ENCODE results near the gene LPCAT1.

DNA sequence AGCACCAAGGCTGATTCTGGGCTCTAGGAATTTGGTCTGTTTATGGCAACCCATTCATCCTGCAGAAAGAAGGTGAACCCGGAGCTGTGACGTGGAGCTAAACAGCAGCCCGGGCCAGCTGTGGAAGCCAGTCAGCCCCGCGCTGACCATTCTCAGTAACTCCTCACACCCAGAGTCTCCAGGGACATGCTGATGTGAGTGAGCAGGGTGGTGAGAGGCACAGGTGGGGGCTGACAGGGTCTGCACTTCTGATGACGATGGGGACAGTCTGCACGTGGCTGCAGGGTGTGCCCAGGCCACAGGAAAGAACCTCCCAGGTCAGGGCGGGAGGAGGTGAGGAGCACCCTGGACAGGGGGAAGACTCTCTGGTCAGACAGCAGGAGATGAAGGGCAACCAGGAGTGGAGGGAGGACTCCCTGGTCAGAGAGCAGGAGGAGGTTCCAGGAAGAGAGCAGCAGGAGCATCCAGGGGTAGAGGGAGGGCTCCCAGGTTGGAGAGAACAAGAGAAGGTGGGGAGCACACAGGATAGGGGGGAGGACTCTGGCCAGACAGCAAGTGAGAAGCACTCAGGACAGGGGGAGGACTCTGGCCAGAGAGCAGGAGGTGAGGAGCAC is 52.4 kb downstream of the LPCAT1 start:
- TF ChIP-seq, protein P1, sequence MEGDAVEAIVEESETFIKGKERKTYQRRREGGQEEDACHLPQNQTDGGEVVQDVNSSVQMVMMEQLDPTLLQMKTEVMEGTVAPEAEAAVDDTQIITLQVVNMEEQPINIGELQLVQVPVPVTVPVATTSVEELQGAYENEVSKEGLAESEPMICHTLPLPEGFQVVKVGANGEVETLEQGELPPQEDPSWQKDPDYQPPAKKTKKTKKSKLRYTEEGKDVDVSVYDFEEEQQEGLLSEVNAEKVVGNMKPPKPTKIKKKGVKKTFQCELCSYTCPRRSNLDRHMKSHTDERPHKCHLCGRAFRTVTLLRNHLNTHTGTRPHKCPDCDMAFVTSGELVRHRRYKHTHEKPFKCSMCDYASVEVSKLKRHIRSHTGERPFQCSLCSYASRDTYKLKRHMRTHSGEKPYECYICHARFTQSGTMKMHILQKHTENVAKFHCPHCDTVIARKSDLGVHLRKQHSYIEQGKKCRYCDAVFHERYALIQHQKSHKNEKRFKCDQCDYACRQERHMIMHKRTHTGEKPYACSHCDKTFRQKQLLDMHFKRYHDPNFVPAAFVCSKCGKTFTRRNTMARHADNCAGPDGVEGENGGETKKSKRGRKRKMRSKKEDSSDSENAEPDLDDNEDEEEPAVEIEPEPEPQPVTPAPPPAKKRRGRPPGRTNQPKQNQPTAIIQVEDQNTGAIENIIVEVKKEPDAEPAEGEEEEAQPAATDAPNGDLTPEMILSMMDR (IDR thresholded peaks at IDR 0.05), result no peak
- TF ChIP-seq POLR2AphosphoS5 (IDR thresholded peaks at IDR 0.05) (no peak), POLR2A (IDR thresholded peaks at IDR 0.05) (no peak)

Data from breast epithelium (tissue), 3 donors.